ES-I3 (cell line): ENCODE data around the gene TMEM235.

Source experiments
- H3K36me3 ChIP-seq: 2 replicates; pipeline ENCODE4 v1.6.1; 2013; ENCODE audit warnings: mild to moderate bottlenecking, low read length, control low read depth, moderate library complexity; ENCODE audit not compliant: insufficient read depth
- H3K4me1 ChIP-seq: 2 replicates; pipeline ENCODE4 v1.6.1; 2013; ENCODE audit warnings: mild to moderate bottlenecking, control low read depth, low read length; ENCODE audit not compliant: insufficient read depth
- H3K9ac ChIP-seq: 2 replicates; pipeline ENCODE4 v1.6.1; 2013; ENCODE audit warnings: low read depth, mild to moderate bottlenecking, low read length, moderate library complexity
- H3K9me3 ChIP-seq: 2 replicates; pipeline ENCODE4 v1.6.1; 2013; ENCODE audit warnings: mild to moderate bottlenecking, low read length, moderate library complexity; ENCODE audit not compliant: control insufficient read depth, insufficient read depth

TMEM235 gene

DNA sequence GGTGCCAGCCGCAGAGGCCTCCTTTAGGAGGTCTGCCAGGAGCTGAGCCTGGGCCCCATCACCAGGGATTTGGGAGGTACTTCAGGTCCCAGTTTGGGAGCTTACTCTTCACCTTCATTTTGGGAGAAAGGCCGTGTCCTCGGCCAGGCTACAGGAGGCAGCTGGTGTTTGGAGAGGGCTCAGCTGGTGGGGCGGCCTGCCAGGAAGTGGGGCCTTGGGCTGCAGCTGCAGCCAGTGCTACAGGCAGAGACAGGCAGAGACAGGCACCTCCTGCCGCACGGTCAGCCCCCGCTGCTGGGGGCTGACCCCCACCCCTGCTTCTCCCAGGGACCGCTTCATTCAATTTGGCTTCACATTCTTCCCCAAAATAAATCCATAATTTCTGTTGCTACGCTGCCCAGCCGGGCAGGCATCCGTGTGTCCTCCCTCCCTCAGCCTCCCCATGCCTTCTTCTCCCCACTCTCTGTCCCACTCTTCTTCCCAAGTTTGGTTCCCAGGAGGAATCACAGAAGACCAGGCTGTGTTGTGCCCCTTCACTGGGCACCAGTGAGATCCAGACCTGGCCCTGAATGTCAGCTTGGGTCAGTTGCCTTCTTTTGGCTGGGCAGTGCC lies 6.1 kb downstream of the TMEM235 start:
- Histone ChIP-seq H3K9ac (no peak overlapping the region), H3K4me1 (no peaks in the 10 kb centered on the region; the same call in 1 of the 2 replicates), H3K9me3 (no peaks in the 10 kb centered on the region)

DNA sequence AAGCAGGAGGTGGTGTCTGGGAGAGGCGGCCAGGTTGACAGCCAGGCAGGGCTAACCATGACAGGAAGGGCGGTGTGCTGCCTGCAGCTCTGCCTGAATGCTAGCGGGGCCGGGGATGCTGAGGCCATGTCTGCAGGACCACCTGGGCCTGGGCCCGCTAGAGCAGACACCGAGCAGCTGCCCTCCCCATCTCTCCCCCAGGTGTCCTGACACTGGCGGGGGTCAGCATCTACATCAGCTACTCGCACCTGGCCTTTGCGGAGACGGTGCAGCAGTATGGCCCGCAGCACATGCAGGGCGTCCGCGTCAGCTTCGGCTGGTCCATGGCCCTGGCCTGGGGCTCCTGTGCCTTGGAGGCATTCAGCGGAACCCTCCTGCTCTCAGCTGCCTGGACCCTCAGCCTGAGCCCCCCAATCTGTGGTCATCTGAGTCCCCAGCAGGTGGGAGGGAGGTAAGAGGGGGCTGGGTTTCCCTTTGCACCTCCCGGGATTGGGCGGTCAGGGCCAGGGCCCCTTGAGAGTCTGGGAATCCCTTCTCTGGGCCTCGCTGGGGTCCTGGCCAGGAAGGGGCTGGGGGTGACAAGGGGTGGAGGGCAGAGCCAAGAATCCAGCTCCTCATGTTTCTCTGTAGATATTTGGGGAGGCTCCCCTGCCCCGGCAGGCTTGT lies 7.5 kb downstream of the TMEM235 start:
- no peak overlapping the region for H3K9ac ChIP-seq
- no peaks in the 10 kb centered on the region for H3K9me3 ChIP-seq
- H3K4me1 ChIP-seq = no peaks in the 10 kb centered on the region; the same call in 1 of the 2 replicates
- no peaks in the 10 kb centered on the region for H3K36me3 ChIP-seq

More for the DNA sequence above, 6.1 kb downstream of the TMEM235 start:
- H3K36me3 ChIP-seq = no peaks in the 10 kb centered on the region

DNA sequence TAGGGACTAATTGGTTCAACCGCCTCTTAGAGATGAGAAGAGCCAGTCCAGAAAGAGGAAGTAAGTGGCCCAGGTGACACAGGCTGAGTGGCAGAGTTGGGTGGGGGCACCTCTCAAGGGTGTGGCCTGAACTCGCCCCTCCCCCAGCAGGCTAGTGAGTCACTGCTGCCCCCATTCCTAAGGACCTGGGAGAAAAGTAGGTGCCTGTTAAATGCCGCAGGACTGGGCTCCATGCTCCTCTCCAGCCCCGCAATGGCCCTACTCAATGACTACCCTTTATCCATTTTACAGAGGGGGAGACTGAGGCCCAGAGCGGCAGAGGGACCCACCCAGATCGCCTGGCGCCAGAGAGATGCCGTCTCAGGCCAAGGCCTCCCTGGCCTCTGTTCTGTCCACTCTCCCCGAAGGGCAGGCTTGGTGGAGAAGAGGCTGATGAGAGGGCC lies 8.1 kb downstream of the TMEM235 start:
- H3K4me1 ChIP-seq = no peaks in the 10 kb centered on the region; the same call in 1 of the 2 replicates
- no peaks in the 10 kb centered on the region for H3K9me3 ChIP-seq
- H3K36me3 ChIP-seq = no peaks in the 10 kb centered on the region
- H3K9ac ChIP-seq = no peak overlapping the region

DNA sequence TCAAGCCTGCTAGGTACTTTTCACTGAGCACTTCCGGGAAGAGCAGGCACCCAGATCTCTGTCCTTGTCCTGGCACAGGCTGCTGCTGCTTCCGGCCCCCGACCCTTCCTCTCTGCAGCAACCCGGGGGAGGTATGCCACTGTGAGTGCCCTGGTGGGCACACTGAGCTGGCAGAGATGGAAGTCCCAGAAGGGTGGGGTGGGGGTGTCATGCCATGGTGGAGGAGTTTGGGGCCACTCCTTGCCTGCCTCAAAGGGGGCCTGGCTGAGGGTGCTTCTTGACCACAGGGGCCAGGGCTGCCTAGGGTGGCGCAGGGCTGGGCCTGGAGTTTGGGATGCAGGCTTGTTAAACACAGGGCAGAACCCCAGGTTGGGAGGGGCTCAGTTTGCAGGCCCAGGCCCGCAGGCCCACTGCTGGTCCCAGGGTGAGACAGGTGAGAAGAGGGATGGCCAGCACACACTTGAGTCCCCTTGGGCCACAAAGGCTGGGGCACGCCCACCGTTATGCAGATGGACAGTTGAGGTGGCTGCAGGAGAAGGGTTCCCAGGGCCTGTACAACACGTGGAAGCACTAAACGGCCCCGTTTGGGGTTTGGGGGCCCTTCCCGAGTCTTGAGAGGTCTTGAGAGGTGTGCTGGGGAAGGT lies 8.7 kb downstream of the TMEM235 start:
- Histone ChIP-seq H3K36me3 (no peaks in the 10 kb centered on the region), H3K9ac (no peak overlapping the region), H3K4me1 (no peaks in the 10 kb centered on the region; the same call in 1 of the 2 replicates)

DNA sequence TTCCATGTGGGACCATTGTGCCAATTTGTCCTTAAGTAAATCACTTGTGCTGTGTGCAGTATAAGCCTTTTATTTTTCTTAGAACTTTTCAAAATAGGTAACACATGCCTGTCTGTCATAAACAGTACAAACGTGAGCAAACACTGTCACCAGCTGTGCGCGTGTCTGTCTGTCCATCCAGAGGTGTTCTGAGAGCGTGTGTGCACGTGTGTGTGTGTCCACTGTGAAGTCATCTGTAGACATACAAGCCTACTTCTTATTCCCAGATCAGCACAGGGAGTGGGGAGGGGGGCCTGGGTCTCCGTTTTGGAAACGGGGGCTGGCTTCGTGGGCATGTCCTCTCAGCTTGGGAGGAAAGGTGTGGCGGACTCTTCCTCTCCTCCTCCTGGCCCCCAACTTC lies 9.4 kb downstream of the TMEM235 start:
- Histone ChIP-seq H3K4me1 (no peaks in the 10 kb centered on the region; the same call in 1 of the 2 replicates), H3K9ac (no peak overlapping the region), H3K9me3 (0 out of 2 replicates have a peak, but pooled peaks cover 5% of the 10 kb centered on the region), H3K36me3 (no peaks in the 10 kb centered on the region)

More for the DNA sequence above, 8.7 kb downstream of the TMEM235 start:
- no peaks in the 10 kb centered on the region for H3K9me3 ChIP-seq

DNA sequence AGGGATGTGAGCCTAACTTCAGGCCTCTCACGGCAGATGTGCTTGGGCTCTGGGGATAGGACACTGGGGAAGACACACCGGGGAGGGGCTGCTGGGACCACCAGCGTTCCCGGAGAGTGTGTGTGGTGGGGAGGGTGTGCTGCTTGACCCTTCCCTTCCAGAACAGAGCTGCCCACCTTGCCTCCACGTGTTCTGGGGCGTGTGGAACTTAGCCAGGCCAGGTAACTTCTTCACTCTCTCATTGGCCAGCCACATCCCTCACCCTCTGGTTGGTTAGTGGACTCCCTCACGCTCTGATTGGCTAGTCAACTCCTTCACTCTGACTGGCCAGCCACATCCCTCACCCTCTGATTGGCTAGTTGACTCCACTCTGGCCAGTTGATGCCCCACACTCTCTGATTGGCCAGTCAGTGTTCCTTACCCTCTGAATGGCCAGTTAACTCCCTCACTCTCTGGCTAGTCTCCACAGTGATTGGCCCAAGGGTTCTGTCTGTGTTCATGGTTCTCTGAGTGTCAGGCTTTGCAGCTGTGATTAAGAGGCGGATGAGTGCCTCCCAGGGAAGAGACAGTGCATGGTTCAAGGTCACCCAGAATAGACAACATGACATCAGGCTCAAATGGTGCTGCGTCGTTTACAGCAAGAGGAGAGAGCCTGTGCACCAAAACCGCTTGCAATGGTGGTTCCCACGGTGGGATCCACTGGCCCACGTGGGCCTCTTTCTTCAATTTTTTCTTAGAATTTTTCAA lies 10.0 kb downstream of the TMEM235 start:
- Histone ChIP-seq H3K4me1 (no peaks in the 10 kb centered on the region; the same call in 1 of the 2 replicates), H3K9me3 (0 out of 2 replicates have a peak, but pooled peaks cover 5% of the 10 kb centered on the region), H3K36me3 (no peaks in the 10 kb centered on the region), H3K9ac (no peak overlapping the region)

DNA sequence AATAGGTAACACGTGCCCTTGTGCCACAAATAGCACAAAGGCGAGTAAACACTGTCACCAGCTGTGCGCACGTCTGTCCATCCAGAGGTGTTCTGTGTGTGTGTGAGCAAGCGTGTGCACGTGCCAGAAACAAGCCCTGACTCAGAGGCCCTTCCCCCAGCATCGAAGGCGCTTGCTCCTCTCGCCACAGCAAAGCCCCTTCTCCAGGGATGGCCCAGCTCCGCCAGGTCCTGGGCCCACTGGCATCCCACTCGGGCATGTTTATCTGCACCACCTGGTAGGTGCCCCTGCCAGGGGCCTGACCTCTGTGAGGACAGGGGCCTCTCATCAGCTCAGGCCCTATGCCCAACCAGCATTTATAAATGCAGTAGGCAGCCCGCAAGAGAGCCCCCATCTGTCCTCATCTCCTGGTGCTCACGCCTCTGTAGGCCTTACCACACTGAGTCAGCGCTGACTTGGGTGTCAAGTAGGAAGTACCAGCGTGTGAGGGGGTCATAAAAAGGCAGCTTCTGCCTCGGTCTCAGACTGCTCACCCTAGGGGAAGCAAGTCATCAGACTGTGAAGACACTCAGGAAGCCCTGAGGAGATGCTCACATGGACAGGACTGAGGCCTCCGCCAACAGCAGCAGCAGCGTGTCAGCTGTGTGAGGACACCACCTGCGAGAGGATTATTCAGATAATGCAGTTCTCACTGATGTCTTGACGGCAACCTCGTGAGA lies 10.8 kb downstream of the TMEM235 start:
- Histone ChIP-seq H3K36me3 (no peaks in the 10 kb centered on the region), H3K4me1 (no peaks in the 10 kb centered on the region; the same call in 1 of the 2 replicates), H3K9ac (no peak overlapping the region)

DNA sequence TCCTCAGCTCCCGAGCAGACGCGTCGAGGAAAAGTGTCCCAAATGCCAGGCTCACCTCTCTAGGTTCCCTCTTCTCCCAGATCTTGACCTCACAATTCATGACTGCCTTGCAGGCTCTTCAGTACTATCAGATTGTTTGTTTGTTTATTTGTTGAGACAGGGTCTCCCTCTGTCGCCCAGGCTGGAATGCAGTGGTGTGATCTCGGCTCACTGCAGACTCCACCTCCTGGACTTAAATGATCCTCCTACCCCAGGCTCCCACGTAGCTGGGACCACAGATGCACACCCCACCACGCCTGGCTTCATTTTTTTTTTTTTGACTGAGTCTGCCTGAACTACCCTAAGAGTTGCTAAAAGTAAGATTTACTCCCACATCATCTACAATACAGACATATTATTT lies 15.9 kb downstream of the TMEM235 start:
- H3K9ac ChIP-seq = no peak overlapping the region
- H3K9me3 ChIP-seq = 0 out of 2 replicates have a peak, but pooled peaks cover 5% of the 10 kb centered on the region
- peaks cover 6% of the 10 kb centered on the region for H3K4me1 ChIP-seq
- no peaks in the 10 kb centered on the region for H3K36me3 ChIP-seq

More for the DNA sequence above, 10.8 kb downstream of the TMEM235 start:
- H3K9me3 ChIP-seq = 0 out of 2 replicates have a peak, but pooled peaks cover 5% of the 10 kb centered on the region

DNA sequence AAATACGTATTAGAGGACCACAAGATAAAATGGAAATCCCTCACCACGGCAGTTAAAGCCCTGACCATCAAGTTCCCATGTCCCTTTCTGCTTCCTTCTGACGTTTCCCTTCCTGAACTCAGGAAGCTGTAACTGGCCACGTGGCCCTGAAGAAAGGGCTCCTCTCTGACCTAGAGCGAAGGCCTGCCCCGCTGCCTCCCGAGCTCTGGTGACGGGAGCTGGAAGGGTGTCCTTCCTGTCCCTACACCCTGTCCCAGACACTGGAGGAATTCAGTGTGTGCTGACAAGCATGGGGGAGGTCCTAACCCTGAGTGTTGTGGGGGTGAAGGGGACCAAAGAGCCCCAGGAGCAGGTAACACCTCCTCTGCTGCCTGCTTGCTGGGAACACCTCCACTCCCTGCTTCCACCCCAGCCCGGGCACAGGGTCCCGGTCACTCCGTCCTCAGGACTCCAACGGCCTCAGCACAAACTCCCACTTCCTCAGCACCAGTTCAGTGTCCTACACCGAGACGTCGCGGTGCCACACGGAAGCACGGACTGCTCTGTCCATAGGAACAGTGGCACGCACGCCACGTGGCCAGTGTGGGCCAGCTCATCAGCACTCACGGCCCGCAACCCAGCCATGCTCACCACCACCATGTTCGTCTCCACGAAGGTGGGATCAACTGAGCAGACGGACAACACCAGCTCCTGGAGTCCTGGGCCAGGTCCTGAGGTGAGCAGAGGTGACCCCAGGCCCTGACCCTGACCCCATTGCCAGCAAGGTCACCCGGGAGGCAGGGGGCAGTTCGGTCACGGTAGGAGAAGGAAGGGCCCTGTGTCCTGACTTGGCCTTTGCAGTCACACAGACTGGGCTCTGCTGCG lies 16.9 kb downstream of the TMEM235 start:
- Histone ChIP-seq H3K36me3 (no peaks in the 10 kb centered on the region), H3K9me3 (0 out of 2 replicates have a peak, but pooled peaks cover 5% of the 10 kb centered on the region), H3K4me1 (peaks cover 6% of the 10 kb centered on the region), H3K9ac (no peak overlapping the region)

DNA sequence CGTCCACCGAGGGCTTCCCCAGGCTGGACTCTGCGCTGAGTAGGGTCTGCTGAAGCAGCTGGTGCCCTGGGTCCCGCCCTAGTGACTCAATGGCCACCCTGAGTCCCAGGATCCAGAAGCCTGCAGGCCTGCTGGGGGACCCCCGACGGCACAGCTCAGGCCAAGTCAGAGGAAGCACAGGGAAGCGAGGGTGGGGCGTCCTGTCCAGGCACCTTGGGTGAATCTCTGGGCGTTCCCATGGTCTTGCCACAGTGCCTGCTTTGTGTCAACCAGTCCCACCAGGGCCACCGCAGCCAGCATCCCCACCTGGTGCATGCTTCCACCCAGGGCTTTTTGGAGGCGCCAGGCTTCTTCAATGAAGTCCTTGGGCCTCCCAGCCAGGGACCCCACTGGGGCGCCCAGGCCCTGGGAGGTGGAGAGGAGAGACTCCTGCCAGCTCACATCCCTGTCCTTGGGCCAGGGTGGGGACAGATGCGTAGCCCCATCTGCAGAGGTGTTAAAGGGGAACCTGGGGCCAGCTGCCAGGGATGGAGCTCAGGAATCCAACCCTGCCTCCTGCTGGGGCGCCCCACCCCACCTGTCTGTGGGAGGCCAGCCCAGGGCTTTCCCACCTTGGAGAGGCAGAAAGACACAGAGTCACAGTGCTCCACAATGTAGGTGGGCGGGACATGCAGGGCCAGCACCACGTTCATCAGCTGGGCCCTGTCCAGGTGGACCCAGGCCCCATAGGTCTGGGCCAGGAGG lies 17.8 kb downstream of the TMEM235 start:
- Histone ChIP-seq H3K4me1 (peaks cover 6% of the 10 kb centered on the region), H3K9ac (no peak overlapping the region), H3K9me3 (0 out of 2 replicates have a peak, but pooled peaks cover 5% of the 10 kb centered on the region), H3K36me3 (no peaks in the 10 kb centered on the region)

DNA sequence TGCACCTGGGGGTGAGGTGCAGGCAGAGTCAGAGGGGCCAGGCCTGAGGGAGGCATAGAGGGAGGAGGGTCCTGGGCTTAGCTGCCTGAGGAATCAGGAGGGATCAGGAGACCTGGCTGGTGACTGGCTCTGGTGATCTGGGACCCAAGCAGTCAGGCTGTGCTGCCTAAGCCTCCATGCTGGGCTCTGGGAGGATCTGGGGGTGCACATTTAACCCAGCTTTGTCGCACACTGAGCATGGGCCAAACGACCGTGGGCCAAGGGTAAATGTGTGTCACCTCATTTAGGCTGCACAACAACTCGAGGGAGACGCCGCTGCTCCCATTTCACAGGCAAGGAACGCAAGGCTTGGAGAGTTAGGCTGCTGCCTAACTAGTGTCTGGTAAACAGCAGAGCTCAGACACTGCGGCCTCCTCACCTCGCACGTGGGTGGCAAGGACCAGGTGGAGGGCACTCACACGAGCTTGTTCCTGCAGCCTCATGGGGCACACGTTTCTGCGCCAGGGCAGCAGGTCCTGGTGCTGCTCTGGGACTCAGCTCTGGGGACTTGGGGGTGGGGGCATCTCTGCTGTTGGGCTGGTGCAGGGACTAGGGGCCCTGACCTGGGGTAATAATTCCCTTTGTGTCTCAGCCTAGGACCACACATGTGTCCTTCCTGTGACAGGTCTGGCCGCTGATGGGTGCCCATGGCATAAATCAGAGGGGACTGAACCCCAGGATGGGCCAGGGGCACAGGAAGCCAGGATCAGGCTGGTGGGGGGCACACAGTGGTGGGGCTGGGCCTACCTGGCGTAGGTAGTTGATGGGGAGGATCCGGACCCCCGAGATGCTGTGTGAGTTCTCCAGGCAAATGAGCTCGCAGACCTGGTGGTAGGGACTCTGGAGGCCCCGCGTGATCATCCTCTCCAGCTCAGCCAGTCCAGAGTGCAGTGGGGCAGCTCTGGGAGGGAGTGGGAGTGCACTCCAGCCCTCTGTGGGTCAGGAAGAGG lies 18.7 kb downstream of the TMEM235 start:
- Histone ChIP-seq H3K9me3 (0 out of 2 replicates have a peak, but pooled peaks cover 5% of the 10 kb centered on the region), H3K4me1 (peaks cover 6% of the 10 kb centered on the region), H3K9ac (no peak overlapping the region), H3K36me3 (no peaks in the 10 kb centered on the region)
